ENCODE measurements around the gene PCTP.

The PCTP gene

GRCh38 chr17:55727275-55727674, 23.6 kb upstream of the PCTP start:
- DNase-seq (ENCODE audit: low spot score), result no peak
- FAIRE-seq, result no peak

- no peak for FAIRE-seq
These were observed 22.9 kb upstream of the PCTP start for GRCh38 chr17:55727920-55728319.

GRCh38 chr17:55728361-55728760, 22.5 kb upstream of the PCTP start:
- DNase-seq (ENCODE audit: low spot score) (no peak), FAIRE-seq (no peak)

More at GRCh38 chr17:55727920-55728319, 22.9 kb upstream of the PCTP start:
- DNase-seq (ENCODE audit: low spot score), result no peak

- DNase-seq (ENCODE audit: low spot score) (no peak), FAIRE-seq (no peak)
These were observed 22.0 kb upstream of the PCTP start for GRCh38 chr17:55728833-55729232.

- FAIRE-seq (no peak), DNase-seq (ENCODE audit: low spot score) (no peak)
These were observed 21.4 kb upstream of the PCTP start for GRCh38 chr17:55729484-55729883.

- no peak for FAIRE-seq
- DNase-seq (ENCODE audit: low spot score), result no peak
These were observed 20.5 kb upstream of the PCTP start for GRCh38 chr17:55730380-55730779.

- FAIRE-seq, result no peak
These were observed 20.0 kb upstream of the PCTP start for GRCh38 chr17:55730808-55731207.

GRCh38 chr17:55731586-55732250, 19.1 kb upstream of the PCTP start:
- no peak for FAIRE-seq
- no peak for DNase-seq (ENCODE audit: low spot score)

More at GRCh38 chr17:55730808-55731207, 20.0 kb upstream of the PCTP start:
- DNase-seq (ENCODE audit: low spot score), result no peak

- no peak for DNase-seq (ENCODE audit: low spot score)
- no peak for FAIRE-seq
These were observed 16.6 kb upstream of the PCTP start for GRCh38 chr17:55734128-55734781.

GRCh38 chr17:55735731-55736405, 15.0 kb upstream of the PCTP start:
- FAIRE-seq (no peak), DNase-seq (ENCODE audit: low spot score) (peak; percentile 37)

GRCh38 chr17:55737976-55738501, 12.8 kb upstream of the PCTP start:
- no peak for DNase-seq (ENCODE audit: low spot score)
- no peak for FAIRE-seq

GRCh38 chr17:55740511-55741355, 10.1 kb upstream of the PCTP start:
- no peak for DNase-seq (ENCODE audit: low spot score)
- FAIRE-seq, result no peak

GRCh38 chr17:55741356-55741700, 9.5 kb upstream of the PCTP start:
- FAIRE-seq, result no peak
- no peak for DNase-seq (ENCODE audit: low spot score)

- DNase-seq (ENCODE audit: low spot score) (no peak), FAIRE-seq (no peak)
These were observed 8.4 kb upstream of the PCTP start for GRCh38 chr17:55742272-55743102.

GRCh38 chr17:55743103-55743679, 7.7 kb upstream of the PCTP start:
- FAIRE-seq (peak; percentile 91), DNase-seq (ENCODE audit: low spot score) (peak; percentile 55)

- FAIRE-seq, result no peak
- DNase-seq (ENCODE audit: low spot score), result no peak
These were observed 5.6 kb upstream of the PCTP start for GRCh38 chr17:55745258-55745657.

GRCh38 chr17:55746466-55746865, 4.4 kb upstream of the PCTP start:
- DNase-seq (ENCODE audit: low spot score) (no peak), FAIRE-seq (no peak)

GRCh38 chr17:55747209-55747608, 3.6 kb upstream of the PCTP start:
- FAIRE-seq, result no peak
- no peak for DNase-seq (ENCODE audit: low spot score)

- FAIRE-seq (no peak), DNase-seq (ENCODE audit: low spot score) (no peak)
These were observed 2.0 kb upstream of the PCTP start for GRCh38 chr17:55748841-55749240.

GRCh38 chr17:55749985-55750384, 866 bp upstream of the PCTP start:
- no peak for DNase-seq (ENCODE audit: low spot score)
- no peak for FAIRE-seq

Measured in urothelium cell line (cell line).